DND-41 (cell line): ENCODE measurements around the gene PHGDH.

Source experiments
- CTCF ChIP-seq: IDR thresholded peaks from 2 replicates; pipeline ENCODE4 v1.5.1; 2012; ENCODE audit warnings: borderline replicate concordance, low read length, moderate library complexity, mild to moderate bottlenecking; ENCODE audit not compliant: poor library complexity, severe bottlenecking; ENCODE audit errors: extremely low read depth
- EZH2 ChIP-seq: IDR thresholded peaks from 3 replicates; pipeline ENCODE4 v1.6.1; 2012; ENCODE audit warnings: borderline replicate concordance, low read depth, mild to moderate bottlenecking, moderate library complexity, low read length, inconsistent platforms; ENCODE audit not compliant: severe bottlenecking

- TF ChIP-seq CTCF = no peak
- no peak for TF ChIP-seq EZH2
Observed at GRCh38 chr1:119791377-119791776, 79.6 kb downstream of the PHGDH start.
